ENCODE measurements around the gene KIAA1958. TPM values are rescaled to one million over a fixed set of nuclear protein-coding genes. Genes with fewer than 3 reads are reported as not detected.

Gene KIAA1958
- total RNA-seq, 1 experiment from 2014 or later: 18.5 TPM

- Histone ChIP-seq H3K79me2 (ENCODE audit: insufficient read depth, low read length) (peaks cover 38% of the 10 kb centered on the region), H2AFZ (ENCODE audit: low read depth, low read length, poor library complexity, severe bottlenecking) (no peak overlapping the region), H3K9me3 (ENCODE audit: control insufficient read depth in 1 of 2, insufficient read depth in 1 of 2, low read depth in 1 of 2, low read length in 2 of 2) (no peaks in the 10 kb centered on the region), H3K4me2 (ENCODE audit: low read length) (no peak overlapping the region), H3K9me2 (ENCODE audit: insufficient read depth) (no peaks in the 10 kb centered on the region), H3K4me1 (ENCODE audit: control insufficient read depth in 1 of 2, insufficient read depth in 2 of 2, low read length in 2 of 2) (no peaks in the 10 kb centered on the region), H3K27ac (ENCODE audit: low read depth, low read length) (no peak overlapping the region), H4K20me1 (ENCODE audit: insufficient read depth) (no peaks in the 10 kb centered on the region), H3K4me3 (replicated peaks in 1 of 2; ENCODE audit: low read depth in 1 of 2, low read length in 2 of 2) (no peak overlapping the region), H3K9ac (ENCODE audit: low read length) (no peak overlapping the region), H3K27me3 (ENCODE audit: insufficient read depth, low read length) (no peaks in the 10 kb centered on the region), H3K36me3 (ENCODE audit: control insufficient read depth in 1 of 2, insufficient read depth in 2 of 2, low read length in 2 of 2) (no peaks in the 10 kb centered on the region)
- RAD21 ChIA-PET (ENCODE audit: low non-redundant PET in 1 of 2, low total read pairs in 2 of 2, uncharacterized antibody in 2 of 2, unreplicated experiment in 2 of 2): no interaction called here
- no TSS peak for BruUV-seq (replicated peaks)
- TF ChIP-seq FOSL1 (IDR thresholded peaks at IDR 0.05; ENCODE audit: low read depth): no peak
- TF ChIP-seq, protein P1, sequence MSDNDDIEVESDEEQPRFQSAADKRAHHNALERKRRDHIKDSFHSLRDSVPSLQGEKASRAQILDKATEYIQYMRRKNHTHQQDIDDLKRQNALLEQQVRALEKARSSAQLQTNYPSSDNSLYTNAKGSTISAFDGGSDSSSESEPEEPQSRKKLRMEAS (IDR thresholded peaks at IDR 0.05): no peak
- POLR2A ChIA-PET: no interaction called here
- no peak for ATAC-seq
- intact Hi-C loops (cut with micrococcal nuclease): no loop called here
- no peak for DNase-seq (ENCODE audit: low read depth, low spot score)
- CTCF ChIA-PET: no interaction called here
Observed at GRCh38 chr9:112500842-112501241, 14.2 kb downstream of the KIAA1958 start.

GRCh38 chr9:112501287-112501686, 14.7 kb downstream of the KIAA1958 start:
- DNase-seq (ENCODE audit: low read depth, low spot score): no peak
- Histone ChIP-seq H3K4me3 (replicated peaks in 1 of 2; ENCODE audit: low read depth in 1 of 2, low read length in 2 of 2) (no peak overlapping the region), H3K9me3 (ENCODE audit: control insufficient read depth in 1 of 2, insufficient read depth in 1 of 2, low read depth in 1 of 2, low read length in 2 of 2) (no peaks in the 10 kb centered on the region), H3K36me3 (ENCODE audit: control insufficient read depth in 1 of 2, insufficient read depth in 2 of 2, low read length in 2 of 2) (no peaks in the 10 kb centered on the region), H2AFZ (ENCODE audit: low read depth, low read length, poor library complexity, severe bottlenecking) (no peak overlapping the region), H3K79me2 (ENCODE audit: insufficient read depth, low read length) (peaks cover 34% of the 10 kb centered on the region), H3K9ac (ENCODE audit: low read length) (no peak overlapping the region), H3K4me1 (ENCODE audit: control insufficient read depth in 1 of 2, insufficient read depth in 2 of 2, low read length in 2 of 2) (no peaks in the 10 kb centered on the region), H4K20me1 (ENCODE audit: insufficient read depth) (no peaks in the 10 kb centered on the region), H3K4me2 (ENCODE audit: low read length) (no peak overlapping the region), H3K9me2 (ENCODE audit: insufficient read depth) (no peaks in the 10 kb centered on the region), H3K27me3 (ENCODE audit: insufficient read depth, low read length) (no peaks in the 10 kb centered on the region), H3K27ac (ENCODE audit: low read depth, low read length) (no peak overlapping the region)
- ATAC-seq: no peak
- TF ChIP-seq SIN3A (IDR thresholded peaks at IDR 0.05; ENCODE audit: low read depth) (no peak), RAD21 (IDR thresholded peaks at IDR 0.05; ENCODE audit: low read depth) (no peak), TCF7L2 (IDR thresholded peaks at IDR 0.05; ENCODE audit: borderline replicate concordance, extremely low read depth, insufficient read depth, insufficient read length) (no peak), FOSL1 (IDR thresholded peaks at IDR 0.05; ENCODE audit: low read depth) (no peak)
- ChIA-PET CTCF (no interaction called here), RAD21 (ENCODE audit: low non-redundant PET in 1 of 2, low total read pairs in 2 of 2, uncharacterized antibody in 2 of 2, unreplicated experiment in 2 of 2) (no interaction called here), POLR2A (no interaction called here)
- BruUV-seq (replicated peaks): no TSS peak
- intact Hi-C loops (cut with micrococcal nuclease): no loop called here

Data from HCT116 (cell line).